Loucy (cell line): ENCODE results near the gene OR6S1.

Experiments
- H2AFZ ChIP-seq: fragments of 200-600 bp; sonication (generic); 2 replicates; pipeline ENCODE4 v1.6.0; 2016; ENCODE audit warnings: antibody characterized with exemption, mild to moderate bottlenecking, low read length, moderate library complexity
- H3F3A ChIP-seq: fragments of 200-600 bp; 2 replicates; pipeline ENCODE4 v1.6.0; 2016; ENCODE audit warnings: antibody characterized with exemption, low read depth, mild to moderate bottlenecking
- H3K27me3 ChIP-seq: fragments of 200-600 bp; sonication (generic); 2 replicates; pipeline ENCODE4 v1.6.1; 2014; ENCODE audit warnings: low read length, mild to moderate bottlenecking; ENCODE audit not compliant: insufficient read depth, poor library complexity, severe bottlenecking
- H3K36me3 ChIP-seq: fragments of 200-600 bp; sonication (generic); 2 replicates; pipeline ENCODE4 v1.6.1; 2016; ENCODE audit warnings: low read length; ENCODE audit not compliant: insufficient read depth
- H3K4me1 ChIP-seq: fragments of 200-600 bp; sonication (generic); 2 replicates; pipeline ENCODE4 v1.5.1; 2014; ENCODE audit warnings: low read length, mild to moderate bottlenecking; ENCODE audit not compliant: insufficient read depth, poor library complexity, severe bottlenecking
- H3K4me2 ChIP-seq: fragments of 200-600 bp; sonication (generic); 2 replicates; pipeline ENCODE4 v1.6.0; 2014; ENCODE audit warnings: antibody characterized with exemption, low read length, low read depth, mild to moderate bottlenecking; ENCODE audit not compliant: poor library complexity, severe bottlenecking
- H3K4me3 ChIP-seq: fragments of 200-600 bp; sonication (generic); 2 replicates; pipeline ENCODE4 v1.5.1; 2014; ENCODE audit warnings: low read length, mild to moderate bottlenecking, mixed read lengths; ENCODE audit not compliant: poor library complexity, severe bottlenecking
- H3K79me2 ChIP-seq: fragments of 200-600 bp; sonication (generic); 2 replicates; pipeline ENCODE4 v1.6.1; 2014; ENCODE audit warnings: low read length; ENCODE audit not compliant: insufficient read depth
- H3K9ac ChIP-seq: fragments of 200-600 bp; sonication (generic); 2 replicates; pipeline ENCODE4 v1.6.0; 2014; ENCODE audit warnings: mild to moderate bottlenecking, low read depth, low read length, moderate library complexity; ENCODE audit not compliant: poor library complexity, severe bottlenecking
- H3K9me2 ChIP-seq: fragments of 200-600 bp; sonication (generic); replicated peaks from 2 replicates; pipeline ENCODE4 v1.6.1; 2016; ENCODE audit warnings: low read depth, low read length, mixed read lengths
- H3K9me3 ChIP-seq: fragments of 200-600 bp; sonication (generic); 2 replicates; pipeline ENCODE4 v1.6.1; 2014; ENCODE audit warnings: mild to moderate bottlenecking, antibody characterized with exemption, low read length, low read depth; ENCODE audit not compliant: insufficient read depth
- H4K20me1 ChIP-seq: fragments of 200-600 bp; sonication (generic); 2 replicates; pipeline ENCODE4 v1.6.0; 2014; ENCODE audit warnings: antibody characterized with exemption, low read length, mild to moderate bottlenecking; ENCODE audit not compliant: insufficient read depth, poor library complexity, severe bottlenecking
- EZH2phosphoT487 ChIP-seq: fragments of 200-600 bp; IDR thresholded peaks from 2 replicates; pipeline ENCODE4 v1.6.1; 2018; ENCODE audit warnings: antibody characterized with exemption, mild to moderate bottlenecking, moderate library complexity, borderline replicate concordance
- TF ChIP-seq, protein P1 (sequence below): fragments of 200-600 bp; sonication (generic); conservative IDR thresholded peaks from 2 replicates; pipeline ENCODE4 v1.5.1; 2014; ENCODE audit warnings: mild to moderate bottlenecking, antibody characterized with exemption, low read length

OR6S1 gene

GRCh38 chr14:20641591-20641990 is at the start of gene OR6S1:
TSS of gene OR6S1 (minus strand) at chr14:20641691. CDS start at chr14:20641691, 0 bp downstream.
- no peak within 1 kb of the TSS for H3K4me2 ChIP-seq
- no peaks in the 10 kb centered on the region for H3K27me3 ChIP-seq
- H3K36me3 ChIP-seq = no peaks in the 10 kb centered on the region
- H3K9me2 ChIP-seq = no peaks in the 10 kb centered on the region
- no peak within 1 kb of the TSS for H2AFZ ChIP-seq
- no peaks in the 10 kb centered on the region for H3K79me2 ChIP-seq
- no peaks in the 10 kb centered on the region for H3K4me1 ChIP-seq
- H3K4me3 ChIP-seq = no peak within 1 kb of the TSS
- no peak within 1 kb of the TSS for H3K9ac ChIP-seq
- H3K9me3 ChIP-seq = no peaks in the 10 kb centered on the region
- no peaks in the 10 kb centered on the region for H3F3A ChIP-seq
- no peak for TF ChIP-seq EZH2phosphoT487
- TF ChIP-seq, protein P1, sequence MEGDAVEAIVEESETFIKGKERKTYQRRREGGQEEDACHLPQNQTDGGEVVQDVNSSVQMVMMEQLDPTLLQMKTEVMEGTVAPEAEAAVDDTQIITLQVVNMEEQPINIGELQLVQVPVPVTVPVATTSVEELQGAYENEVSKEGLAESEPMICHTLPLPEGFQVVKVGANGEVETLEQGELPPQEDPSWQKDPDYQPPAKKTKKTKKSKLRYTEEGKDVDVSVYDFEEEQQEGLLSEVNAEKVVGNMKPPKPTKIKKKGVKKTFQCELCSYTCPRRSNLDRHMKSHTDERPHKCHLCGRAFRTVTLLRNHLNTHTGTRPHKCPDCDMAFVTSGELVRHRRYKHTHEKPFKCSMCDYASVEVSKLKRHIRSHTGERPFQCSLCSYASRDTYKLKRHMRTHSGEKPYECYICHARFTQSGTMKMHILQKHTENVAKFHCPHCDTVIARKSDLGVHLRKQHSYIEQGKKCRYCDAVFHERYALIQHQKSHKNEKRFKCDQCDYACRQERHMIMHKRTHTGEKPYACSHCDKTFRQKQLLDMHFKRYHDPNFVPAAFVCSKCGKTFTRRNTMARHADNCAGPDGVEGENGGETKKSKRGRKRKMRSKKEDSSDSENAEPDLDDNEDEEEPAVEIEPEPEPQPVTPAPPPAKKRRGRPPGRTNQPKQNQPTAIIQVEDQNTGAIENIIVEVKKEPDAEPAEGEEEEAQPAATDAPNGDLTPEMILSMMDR = no peak
- H4K20me1 ChIP-seq = no peaks in the 10 kb centered on the region

DNA sequence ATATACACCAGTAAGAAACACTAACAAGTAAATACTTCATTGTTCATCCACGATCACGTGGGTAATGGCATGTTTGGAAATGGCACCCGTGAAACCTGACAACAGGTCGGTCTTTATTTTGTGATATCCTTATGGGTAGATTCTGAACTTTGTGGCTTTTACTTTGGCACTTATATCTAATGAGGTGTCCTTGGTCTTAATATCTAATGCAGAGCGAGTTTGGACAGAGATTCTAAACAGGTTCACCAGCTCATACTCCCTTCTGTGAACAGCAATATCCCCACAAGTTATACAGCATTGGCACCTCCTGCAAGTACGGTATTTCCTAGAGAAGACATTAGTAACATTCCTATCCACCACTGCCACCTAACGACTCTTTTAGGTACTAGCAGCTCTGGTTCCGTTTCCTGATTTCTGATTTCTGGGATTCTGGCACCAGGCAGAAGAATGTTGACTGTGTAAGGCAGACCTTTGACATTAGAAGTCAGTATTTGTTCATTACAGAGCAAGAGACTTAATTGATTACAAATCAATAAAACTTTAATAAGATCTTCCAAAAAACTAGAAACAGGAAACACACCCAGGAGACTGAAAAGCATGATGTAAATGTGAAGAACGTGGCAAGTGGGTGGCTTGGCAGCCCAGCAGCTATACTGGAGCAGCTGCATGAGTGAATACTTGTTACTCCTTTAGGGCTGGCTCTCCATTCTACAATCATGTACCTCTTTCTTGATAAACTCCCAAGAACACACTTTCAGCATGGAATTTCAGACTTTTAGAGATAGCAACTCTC is 49.6 kb upstream of the OR6S1 start:
- H3K9me3 ChIP-seq = no peaks in the 10 kb centered on the region
- no peak overlapping the region for H3K4me3 ChIP-seq
- no peaks in the 10 kb centered on the region for H3K79me2 ChIP-seq
- no peaks in the 10 kb centered on the region for H3K36me3 ChIP-seq
- no peaks in the 10 kb centered on the region for H4K20me1 ChIP-seq
- H2AFZ ChIP-seq = peak overlapping the region; percentile 14; the same call in 1 of the 2 replicates
- no peak overlapping the region for H3K9ac ChIP-seq
- TF ChIP-seq, protein P1 = peak; percentile 92
- no peak for TF ChIP-seq EZH2phosphoT487
- no peaks in the 10 kb centered on the region for H3K9me2 ChIP-seq
- H3K27me3 ChIP-seq = no peaks in the 10 kb centered on the region
- no peaks in the 10 kb centered on the region for H3F3A ChIP-seq
- H3K4me2 ChIP-seq = no peak overlapping the region
- peaks cover 10% of the 10 kb centered on the region for H3K4me1 ChIP-seq

DNA sequence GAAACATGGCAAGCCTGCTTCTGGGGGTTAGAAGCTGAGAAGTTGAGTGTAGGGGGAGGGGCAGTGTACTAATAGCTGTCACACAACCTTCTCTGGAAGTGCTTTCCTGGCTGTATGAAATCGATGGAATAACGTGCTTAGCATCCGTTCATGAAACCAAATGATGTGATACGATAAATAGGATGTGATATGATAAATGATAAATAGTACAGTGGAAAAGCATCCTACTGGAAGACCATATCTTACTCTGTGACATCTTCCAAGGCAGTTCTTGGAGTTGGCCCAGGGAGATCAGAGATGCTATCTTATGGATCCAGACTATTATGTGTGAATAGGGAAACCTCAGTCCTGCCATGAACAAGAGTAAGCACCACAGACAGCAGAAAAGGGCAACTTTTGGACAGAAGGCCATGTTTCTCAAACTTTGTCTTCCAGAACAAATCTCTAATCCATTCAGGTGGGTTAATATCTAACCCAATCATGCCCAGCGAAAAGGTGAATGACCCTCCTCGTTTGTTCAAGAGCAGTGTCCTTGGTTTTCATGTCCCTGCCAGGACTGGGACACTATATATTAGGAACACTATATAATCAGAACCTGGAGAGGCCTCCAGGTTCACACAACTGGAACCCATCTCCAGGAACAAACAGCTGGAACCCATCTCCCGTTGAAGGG is 46.8 kb upstream of the OR6S1 start, which contains the start of gene ANG:
ANG (plus strand) TSS at position 598 of the 673 bp plus-strand sequence. CDS start 4,801 bp downstream, outside the sequence.
- Histone ChIP-seq H3K79me2 (no peaks in the 10 kb centered on the region), H3K4me2 (no peak within 1 kb of the TSS), H3K27me3 (no peaks in the 10 kb centered on the region), H4K20me1 (no peaks in the 10 kb centered on the region), H2AFZ (no peak within 1 kb of the TSS), H3K4me1 (peaks cover 19% of the 10 kb centered on the region), H3K9me3 (no peaks in the 10 kb centered on the region), H3K9ac (no peak within 1 kb of the TSS), H3K9me2 (no peaks in the 10 kb centered on the region), H3K36me3 (no peaks in the 10 kb centered on the region), H3K4me3 (no peak within 1 kb of the TSS), H3F3A (peaks cover 4% of the 10 kb centered on the region)
- no peak for TF ChIP-seq EZH2phosphoT487
- TF ChIP-seq, protein P1 = no peak
